Measurements from ENCODE around the gene SPINK4. TPM values are rescaled to one million over a fixed set of nuclear protein-coding genes. Genes with fewer than 3 reads are reported as not detected.

SPINK4 gene
- total RNA-seq, 1 experiment from 2014 or later = not detected

DNA sequence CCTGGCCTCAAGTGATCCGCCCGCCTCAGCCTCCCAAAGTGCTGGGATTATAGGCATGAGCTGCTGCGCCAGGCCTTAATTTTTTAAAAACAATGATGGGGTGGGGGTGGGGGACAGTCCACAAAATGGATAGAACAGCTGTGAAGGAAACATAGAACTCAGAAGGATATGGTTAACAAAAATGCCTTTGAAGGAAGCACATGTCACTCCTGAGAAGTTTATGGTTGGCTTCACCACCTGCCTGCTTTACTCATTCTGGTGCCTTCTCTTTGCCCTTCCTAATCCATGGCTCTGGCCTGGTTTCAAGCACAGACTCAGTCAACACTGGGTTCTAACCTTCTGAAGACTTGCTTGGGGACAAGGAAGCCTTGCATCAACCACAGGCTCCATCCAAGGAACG is 14.2 kb downstream of the SPINK4 start:
- H3K36me3 Mint-ChIP-seq = peaks cover 49% of the 10 kb centered on the region
- TF ChIP-seq, protein P1, sequence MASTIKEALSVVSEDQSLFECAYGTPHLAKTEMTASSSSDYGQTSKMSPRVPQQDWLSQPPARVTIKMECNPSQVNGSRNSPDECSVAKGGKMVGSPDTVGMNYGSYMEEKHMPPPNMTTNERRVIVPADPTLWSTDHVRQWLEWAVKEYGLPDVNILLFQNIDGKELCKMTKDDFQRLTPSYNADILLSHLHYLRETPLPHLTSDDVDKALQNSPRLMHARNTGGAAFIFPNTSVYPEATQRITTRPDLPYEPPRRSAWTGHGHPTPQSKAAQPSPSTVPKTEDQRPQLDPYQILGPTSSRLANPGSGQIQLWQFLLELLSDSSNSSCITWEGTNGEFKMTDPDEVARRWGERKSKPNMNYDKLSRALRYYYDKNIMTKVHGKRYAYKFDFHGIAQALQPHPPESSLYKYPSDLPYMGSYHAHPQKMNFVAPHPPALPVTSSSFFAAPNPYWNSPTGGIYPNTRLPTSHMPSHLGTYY (CRISPR knock-in tag; IDR thresholded peaks at IDR 0.05) = no peak
- TF ChIP-seq TEAD4 (CRISPR knock-in tag; IDR thresholded peaks at IDR 0.05) (no peak), SMAD4 (CRISPR knock-in tag; IDR thresholded peaks at IDR 0.05) (no peak), ETV6 (CRISPR knock-in tag; IDR thresholded peaks at IDR 0.05) (no peak), ZNF263 (CRISPR knock-in tag; IDR thresholded peaks at IDR 0.05; ENCODE audit: low read depth) (no peak), MXD4 (CRISPR knock-in tag; IDR thresholded peaks at IDR 0.05; ENCODE audit: borderline replicate concordance) (no peak), RORB (CRISPR knock-in tag; IDR thresholded peaks at IDR 0.05) (no peak), IRF2 (CRISPR knock-in tag; IDR thresholded peaks at IDR 0.05; ENCODE audit: borderline replicate concordance, low read depth) (no peak), FOXK1 (CRISPR knock-in tag; IDR thresholded peaks at IDR 0.05) (no peak), TCF7 (CRISPR knock-in tag; IDR thresholded peaks at IDR 0.05; ENCODE audit: low read depth) (no peak), OVOL2 (CRISPR knock-in tag; IDR thresholded peaks at IDR 0.05; ENCODE audit: borderline replicate concordance) (no peak)
- TF ChIP-seq, protein P2, sequence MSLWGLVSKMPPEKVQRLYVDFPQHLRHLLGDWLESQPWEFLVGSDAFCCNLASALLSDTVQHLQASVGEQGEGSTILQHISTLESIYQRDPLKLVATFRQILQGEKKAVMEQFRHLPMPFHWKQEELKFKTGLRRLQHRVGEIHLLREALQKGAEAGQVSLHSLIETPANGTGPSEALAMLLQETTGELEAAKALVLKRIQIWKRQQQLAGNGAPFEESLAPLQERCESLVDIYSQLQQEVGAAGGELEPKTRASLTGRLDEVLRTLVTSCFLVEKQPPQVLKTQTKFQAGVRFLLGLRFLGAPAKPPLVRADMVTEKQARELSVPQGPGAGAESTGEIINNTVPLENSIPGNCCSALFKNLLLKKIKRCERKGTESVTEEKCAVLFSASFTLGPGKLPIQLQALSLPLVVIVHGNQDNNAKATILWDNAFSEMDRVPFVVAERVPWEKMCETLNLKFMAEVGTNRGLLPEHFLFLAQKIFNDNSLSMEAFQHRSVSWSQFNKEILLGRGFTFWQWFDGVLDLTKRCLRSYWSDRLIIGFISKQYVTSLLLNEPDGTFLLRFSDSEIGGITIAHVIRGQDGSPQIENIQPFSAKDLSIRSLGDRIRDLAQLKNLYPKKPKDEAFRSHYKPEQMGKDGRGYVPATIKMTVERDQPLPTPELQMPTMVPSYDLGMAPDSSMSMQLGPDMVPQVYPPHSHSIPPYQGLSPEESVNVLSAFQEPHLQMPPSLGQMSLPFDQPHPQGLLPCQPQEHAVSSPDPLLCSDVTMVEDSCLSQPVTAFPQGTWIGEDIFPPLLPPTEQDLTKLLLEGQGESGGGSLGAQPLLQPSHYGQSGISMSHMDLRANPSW (CRISPR knock-in tag; conservative IDR thresholded peaks at IDR 0.05; ENCODE audit: low read depth) = no peak
- TF ChIP-seq, protein P3, sequence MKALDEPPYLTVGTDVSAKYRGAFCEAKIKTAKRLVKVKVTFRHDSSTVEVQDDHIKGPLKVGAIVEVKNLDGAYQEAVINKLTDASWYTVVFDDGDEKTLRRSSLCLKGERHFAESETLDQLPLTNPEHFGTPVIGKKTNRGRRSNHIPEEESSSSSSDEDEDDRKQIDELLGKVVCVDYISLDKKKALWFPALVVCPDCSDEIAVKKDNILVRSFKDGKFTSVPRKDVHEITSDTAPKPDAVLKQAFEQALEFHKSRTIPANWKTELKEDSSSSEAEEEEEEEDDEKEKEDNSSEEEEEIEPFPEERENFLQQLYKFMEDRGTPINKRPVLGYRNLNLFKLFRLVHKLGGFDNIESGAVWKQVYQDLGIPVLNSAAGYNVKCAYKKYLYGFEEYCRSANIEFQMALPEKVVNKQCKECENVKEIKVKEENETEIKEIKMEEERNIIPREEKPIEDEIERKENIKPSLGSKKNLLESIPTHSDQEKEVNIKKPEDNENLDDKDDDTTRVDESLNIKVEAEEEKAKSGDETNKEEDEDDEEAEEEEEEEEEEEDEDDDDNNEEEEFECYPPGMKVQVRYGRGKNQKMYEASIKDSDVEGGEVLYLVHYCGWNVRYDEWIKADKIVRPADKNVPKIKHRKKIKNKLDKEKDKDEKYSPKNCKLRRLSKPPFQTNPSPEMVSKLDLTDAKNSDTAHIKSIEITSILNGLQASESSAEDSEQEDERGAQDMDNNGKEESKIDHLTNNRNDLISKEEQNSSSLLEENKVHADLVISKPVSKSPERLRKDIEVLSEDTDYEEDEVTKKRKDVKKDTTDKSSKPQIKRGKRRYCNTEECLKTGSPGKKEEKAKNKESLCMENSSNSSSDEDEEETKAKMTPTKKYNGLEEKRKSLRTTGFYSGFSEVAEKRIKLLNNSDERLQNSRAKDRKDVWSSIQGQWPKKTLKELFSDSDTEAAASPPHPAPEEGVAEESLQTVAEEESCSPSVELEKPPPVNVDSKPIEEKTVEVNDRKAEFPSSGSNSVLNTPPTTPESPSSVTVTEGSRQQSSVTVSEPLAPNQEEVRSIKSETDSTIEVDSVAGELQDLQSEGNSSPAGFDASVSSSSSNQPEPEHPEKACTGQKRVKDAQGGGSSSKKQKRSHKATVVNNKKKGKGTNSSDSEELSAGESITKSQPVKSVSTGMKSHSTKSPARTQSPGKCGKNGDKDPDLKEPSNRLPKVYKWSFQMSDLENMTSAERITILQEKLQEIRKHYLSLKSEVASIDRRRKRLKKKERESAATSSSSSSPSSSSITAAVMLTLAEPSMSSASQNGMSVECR (CRISPR knock-in tag; IDR thresholded peaks at IDR 0.05; ENCODE audit: borderline replicate concordance) = no peak
- TF ChIP-seq, protein P4, sequence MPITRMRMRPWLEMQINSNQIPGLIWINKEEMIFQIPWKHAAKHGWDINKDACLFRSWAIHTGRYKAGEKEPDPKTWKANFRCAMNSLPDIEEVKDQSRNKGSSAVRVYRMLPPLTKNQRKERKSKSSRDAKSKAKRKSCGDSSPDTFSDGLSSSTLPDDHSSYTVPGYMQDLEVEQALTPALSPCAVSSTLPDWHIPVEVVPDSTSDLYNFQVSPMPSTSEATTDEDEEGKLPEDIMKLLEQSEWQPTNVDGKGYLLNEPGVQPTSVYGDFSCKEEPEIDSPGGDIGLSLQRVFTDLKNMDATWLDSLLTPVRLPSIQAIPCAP (CRISPR knock-in tag; IDR thresholded peaks at IDR 0.05) = no peak
- TF ChIP-seq, protein P5, sequence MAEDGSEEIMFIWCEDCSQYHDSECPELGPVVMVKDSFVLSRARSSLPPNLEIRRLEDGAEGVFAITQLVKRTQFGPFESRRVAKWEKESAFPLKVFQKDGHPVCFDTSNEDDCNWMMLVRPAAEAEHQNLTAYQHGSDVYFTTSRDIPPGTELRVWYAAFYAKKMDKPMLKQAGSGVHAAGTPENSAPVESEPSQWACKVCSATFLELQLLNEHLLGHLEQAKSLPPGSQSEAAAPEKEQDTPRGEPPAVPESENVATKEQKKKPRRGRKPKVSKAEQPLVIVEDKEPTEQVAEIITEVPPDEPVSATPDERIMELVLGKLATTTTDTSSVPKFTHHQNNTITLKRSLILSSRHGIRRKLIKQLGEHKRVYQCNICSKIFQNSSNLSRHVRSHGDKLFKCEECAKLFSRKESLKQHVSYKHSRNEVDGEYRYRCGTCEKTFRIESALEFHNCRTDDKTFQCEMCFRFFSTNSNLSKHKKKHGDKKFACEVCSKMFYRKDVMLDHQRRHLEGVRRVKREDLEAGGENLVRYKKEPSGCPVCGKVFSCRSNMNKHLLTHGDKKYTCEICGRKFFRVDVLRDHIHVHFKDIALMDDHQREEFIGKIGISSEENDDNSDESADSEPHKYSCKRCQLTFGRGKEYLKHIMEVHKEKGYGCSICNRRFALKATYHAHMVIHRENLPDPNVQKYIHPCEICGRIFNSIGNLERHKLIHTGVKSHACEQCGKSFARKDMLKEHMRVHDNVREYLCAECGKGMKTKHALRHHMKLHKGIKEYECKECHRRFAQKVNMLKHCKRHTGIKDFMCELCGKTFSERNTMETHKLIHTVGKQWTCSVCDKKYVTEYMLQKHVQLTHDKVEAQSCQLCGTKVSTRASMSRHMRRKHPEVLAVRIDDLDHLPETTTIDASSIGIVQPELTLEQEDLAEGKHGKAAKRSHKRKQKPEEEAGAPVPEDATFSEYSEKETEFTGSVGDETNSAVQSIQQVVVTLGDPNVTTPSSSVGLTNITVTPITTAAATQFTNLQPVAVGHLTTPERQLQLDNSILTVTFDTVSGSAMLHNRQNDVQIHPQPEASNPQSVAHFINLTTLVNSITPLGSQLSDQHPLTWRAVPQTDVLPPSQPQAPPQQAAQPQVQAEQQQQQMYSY (CRISPR knock-in tag; IDR thresholded peaks at IDR 0.05) = no peak
- TF ChIP-seq, protein P6, sequence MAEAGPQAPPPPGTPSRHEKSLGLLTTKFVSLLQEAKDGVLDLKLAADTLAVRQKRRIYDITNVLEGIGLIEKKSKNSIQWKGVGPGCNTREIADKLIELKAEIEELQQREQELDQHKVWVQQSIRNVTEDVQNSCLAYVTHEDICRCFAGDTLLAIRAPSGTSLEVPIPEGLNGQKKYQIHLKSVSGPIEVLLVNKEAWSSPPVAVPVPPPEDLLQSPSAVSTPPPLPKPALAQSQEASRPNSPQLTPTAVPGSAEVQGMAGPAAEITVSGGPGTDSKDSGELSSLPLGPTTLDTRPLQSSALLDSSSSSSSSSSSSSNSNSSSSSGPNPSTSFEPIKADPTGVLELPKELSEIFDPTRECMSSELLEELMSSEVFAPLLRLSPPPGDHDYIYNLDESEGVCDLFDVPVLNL (CRISPR knock-in tag; IDR thresholded peaks at IDR 0.05; ENCODE audit: borderline replicate concordance, low read depth) = no peak
- CTCF ChIA-PET = no interaction called here
- POLR2A ChIA-PET = interaction anchor here (0.6 kb wide), 1 partner anchor 36 kb away, joined by 3 read pairs; the partner anchor contains the start of gene NFX1
- no peaks in the 10 kb centered on the region for H3K9me3 Mint-ChIP-seq
- H3K4me1 Mint-ChIP-seq = no peaks in the 10 kb centered on the region
- no peak overlapping the region for H3K27ac Mint-ChIP-seq
- ATAC-seq (no peak), DNase-seq (ENCODE audit: low spot score) (no peak)
- no peaks in the 10 kb centered on the region for H3K27me3 Mint-ChIP-seq (ENCODE audit: low read depth)
- no peak overlapping the region for H3K4me3 Mint-ChIP-seq
